ENCODE results near the gene GBP6. TPM values are rescaled to one million over a fixed set of nuclear protein-coding genes. Genes with fewer than 3 reads are reported as not detected.
"Not testable (repeated sequence)": the region's sequence is repeated elsewhere in the genome, so short reads cannot be mapped to it uniquely, and the experiment has no call there.

The GBP6 gene
- polyA plus RNA-seq, 1 experiment = not detected

- ChIA-PET POLR2A (no interaction called here), CTCF (no interaction called here)
- Histone ChIP-seq H3K4me3 (ENCODE audit: low read depth, low read length) (no peak overlapping the region), H3K36me3 (ENCODE audit: control insufficient read depth, insufficient read depth, low read length) (no peaks in the 10 kb centered on the region), H3K27me3 (ENCODE audit: control insufficient read depth, insufficient read depth, low read length) (no peaks in the 10 kb centered on the region)
- no peak for DNase-seq (ENCODE audit: low read depth)
- TF ChIP-seq, protein P1, sequence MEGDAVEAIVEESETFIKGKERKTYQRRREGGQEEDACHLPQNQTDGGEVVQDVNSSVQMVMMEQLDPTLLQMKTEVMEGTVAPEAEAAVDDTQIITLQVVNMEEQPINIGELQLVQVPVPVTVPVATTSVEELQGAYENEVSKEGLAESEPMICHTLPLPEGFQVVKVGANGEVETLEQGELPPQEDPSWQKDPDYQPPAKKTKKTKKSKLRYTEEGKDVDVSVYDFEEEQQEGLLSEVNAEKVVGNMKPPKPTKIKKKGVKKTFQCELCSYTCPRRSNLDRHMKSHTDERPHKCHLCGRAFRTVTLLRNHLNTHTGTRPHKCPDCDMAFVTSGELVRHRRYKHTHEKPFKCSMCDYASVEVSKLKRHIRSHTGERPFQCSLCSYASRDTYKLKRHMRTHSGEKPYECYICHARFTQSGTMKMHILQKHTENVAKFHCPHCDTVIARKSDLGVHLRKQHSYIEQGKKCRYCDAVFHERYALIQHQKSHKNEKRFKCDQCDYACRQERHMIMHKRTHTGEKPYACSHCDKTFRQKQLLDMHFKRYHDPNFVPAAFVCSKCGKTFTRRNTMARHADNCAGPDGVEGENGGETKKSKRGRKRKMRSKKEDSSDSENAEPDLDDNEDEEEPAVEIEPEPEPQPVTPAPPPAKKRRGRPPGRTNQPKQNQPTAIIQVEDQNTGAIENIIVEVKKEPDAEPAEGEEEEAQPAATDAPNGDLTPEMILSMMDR (IDR thresholded peaks at IDR 0.05; ENCODE audit: insufficient read depth, low read depth, low read length) = no peak
Measured at GRCh38 chr1:89369331-89369730, 5.5 kb downstream of the GBP6 start.

GRCh38 chr1:89373810-89374209 lies 10.0 kb downstream of the GBP6 start:
- CTCF ChIA-PET; H3K4me3 ChIP-seq (ENCODE audit: low read depth, low read length); DNase-seq (ENCODE audit: low read depth); H3K36me3 ChIP-seq (ENCODE audit: control insufficient read depth, insufficient read depth, low read length); POLR2A ChIA-PET; H3K27me3 ChIP-seq (ENCODE audit: control insufficient read depth, insufficient read depth, low read length): not testable (repeated sequence)

GRCh38 chr1:89378001-89378400 lies 14.1 kb downstream of the GBP6 start:
- POLR2A ChIA-PET = no interaction called here
- H3K27me3 ChIP-seq (ENCODE audit: control insufficient read depth, insufficient read depth, low read length) = no peaks in the 10 kb centered on the region; the same call in 1 of the 2 replicates
- H3K4me3 ChIP-seq (ENCODE audit: low read depth, low read length) = no peak overlapping the region
- no peaks in the 10 kb centered on the region for H3K36me3 ChIP-seq (ENCODE audit: control insufficient read depth, insufficient read depth, low read length)
- CTCF ChIA-PET = interaction anchor here (0.5 kb wide), 1 partner anchor 73 kb away, joined by 3 read pairs; no protein-coding TSS in a partner anchor
- no peak for DNase-seq (ENCODE audit: low read depth)
- TF ChIP-seq, protein P1 (IDR thresholded peaks at IDR 0.05; ENCODE audit: insufficient read depth, low read depth, low read length) = no peak

DNA sequence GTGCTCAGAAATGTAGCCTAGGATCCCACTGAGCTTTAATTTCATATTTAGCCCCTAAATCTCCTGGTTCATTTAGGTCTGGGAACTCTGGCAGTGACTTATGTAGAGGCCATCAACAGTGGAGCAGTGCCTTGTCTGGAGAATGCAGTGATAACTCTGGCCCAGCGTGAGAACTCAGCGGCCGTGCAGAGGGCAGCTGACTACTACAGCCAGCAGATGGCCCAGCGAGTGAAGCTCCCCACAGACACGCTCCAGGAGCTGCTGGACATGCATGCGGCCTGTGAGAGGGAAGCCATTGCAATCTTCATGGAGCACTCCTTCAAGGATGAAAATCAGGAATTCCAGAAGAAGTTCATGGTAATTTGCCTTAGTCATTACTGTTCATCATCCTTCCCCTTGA lies 17.8 kb downstream of the GBP6 start:
- POLR2A ChIA-PET = no interaction called here
- Histone ChIP-seq H3K36me3 (ENCODE audit: control insufficient read depth, insufficient read depth, low read length) (no peaks in the 10 kb centered on the region), H3K27me3 (ENCODE audit: control insufficient read depth, insufficient read depth, low read length) (0 out of 2 replicates have a peak, but pooled peaks cover 3% of the 10 kb centered on the region), H3K4me3 (ENCODE audit: low read depth, low read length) (no peak overlapping the region)
- TF ChIP-seq, protein P1 (IDR thresholded peaks at IDR 0.05; ENCODE audit: insufficient read depth, low read depth, low read length) = no peak
- no peak for DNase-seq (ENCODE audit: low read depth)
- CTCF ChIA-PET = no interaction called here

- TF ChIP-seq, protein P1 (IDR thresholded peaks at IDR 0.05; ENCODE audit: insufficient read depth, low read depth, low read length) = no peak
- Histone ChIP-seq H3K36me3 (ENCODE audit: control insufficient read depth, insufficient read depth, low read length) (no peaks in the 10 kb centered on the region), H3K27me3 (ENCODE audit: control insufficient read depth, insufficient read depth, low read length) (0 out of 2 replicates have a peak, but pooled peaks cover 3% of the 10 kb centered on the region), H3K4me3 (ENCODE audit: low read depth, low read length) (no peak overlapping the region)
- no peak for DNase-seq (ENCODE audit: low read depth)
- ChIA-PET CTCF (no interaction called here), POLR2A (no interaction called here)
Measured at GRCh38 chr1:89382479-89382878, 18.6 kb downstream of the GBP6 start.

DNA sequence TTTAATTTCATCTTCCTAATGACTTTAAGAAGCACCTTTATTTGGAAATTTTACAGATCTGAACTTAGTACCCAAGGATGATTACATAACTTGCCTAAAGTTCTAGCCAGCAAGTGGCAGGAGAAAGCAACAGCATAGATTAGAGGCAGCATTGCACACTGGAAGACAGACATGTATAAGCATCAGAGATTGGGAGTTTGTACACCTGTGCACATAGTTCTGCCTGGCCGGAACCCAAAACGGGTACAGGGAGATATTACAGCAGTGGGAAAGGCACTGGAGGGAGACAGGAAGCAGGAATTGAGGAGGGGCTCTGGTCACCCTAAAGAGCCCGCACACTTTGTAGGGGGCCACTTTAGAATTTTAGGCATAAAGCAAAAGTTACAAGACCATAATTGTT lies 19.3 kb downstream of the GBP6 start:
- Histone ChIP-seq H3K4me3 (ENCODE audit: low read depth, low read length) (no peak overlapping the region), H3K36me3 (ENCODE audit: control insufficient read depth, insufficient read depth, low read length) (no peaks in the 10 kb centered on the region), H3K27me3 (ENCODE audit: control insufficient read depth, insufficient read depth, low read length) (0 out of 2 replicates have a peak, but pooled peaks cover 3% of the 10 kb centered on the region)
- DNase-seq (ENCODE audit: low read depth) = no peak
- TF ChIP-seq, protein P1 (IDR thresholded peaks at IDR 0.05; ENCODE audit: insufficient read depth, low read depth, low read length) = no peak
- CTCF ChIA-PET = no interaction called here
- POLR2A ChIA-PET = no interaction called here
